GM12891 (cell line): ENCODE data around the gene ZNF536.

Source experiments
- DNase-seq: peaks from one replicate; pipeline ENCODE4 v3.0.0; 2011; ENCODE audit warnings: low spot score; ENCODE audit not compliant: insufficient read length
- FAIRE-seq: peaks from 2 replicates; lab custom pipeline; 2011; peaks lifted over from hg19 to GRCh38; lab: Jason Lieb, UNC
- PAX5 ChIP-seq: IDR thresholded peaks from 2 replicates; pipeline ENCODE4 v1.6.1; 2011; ENCODE audit warnings: low read length, moderate library complexity, mild to moderate bottlenecking; ENCODE audit not compliant: insufficient read depth, severe bottlenecking
- POLR2A ChIP-seq: IDR thresholded peaks from 2 replicates; pipeline ENCODE4 v1.6.1; 2011; ENCODE audit warnings: low read depth, low read length, control low read depth
- POLR2AphosphoS5 ChIP-seq: IDR thresholded peaks from 2 replicates; pipeline ENCODE4 v1.6.1; 2011; ENCODE audit warnings: low read depth, low read length, control low read depth
- POU2F2 ChIP-seq: IDR thresholded peaks from 2 replicates; pipeline ENCODE4 v1.6.1; 2011; ENCODE audit warnings: low read depth, mild to moderate bottlenecking, control low read depth, low read length, moderate library complexity
- SPI1 ChIP-seq: IDR thresholded peaks from 2 replicates; pipeline ENCODE4 v1.6.1; 2011; ENCODE audit warnings: low read depth, low read length, control low read depth
- TAF1 ChIP-seq: IDR thresholded peaks from 2 replicates; pipeline ENCODE4 v1.6.1; 2011; ENCODE audit warnings: low read depth, low read length, control low read depth

ZNF536 gene

DNA sequence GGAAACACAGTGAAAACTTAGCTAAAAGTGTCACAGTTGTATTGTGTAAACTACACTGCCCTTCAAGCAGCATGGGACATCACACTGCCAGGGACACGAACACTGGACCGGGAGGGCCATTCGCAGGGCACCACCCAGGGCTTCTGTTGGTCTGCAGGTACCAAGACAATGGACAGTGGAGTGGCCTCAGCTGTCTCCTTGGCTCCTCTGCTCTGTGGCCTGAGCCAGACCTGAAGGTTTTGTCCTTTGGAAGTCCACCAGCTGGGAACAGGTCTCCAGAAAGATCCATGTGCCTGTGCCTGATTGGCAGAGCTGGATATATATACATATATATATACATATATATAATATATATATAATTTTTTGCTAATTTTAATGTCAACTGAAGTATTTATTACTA, 149.8 kb downstream of the ZNF536 start:
- no peak for FAIRE-seq
- DNase-seq, result no peak
- TF ChIP-seq POLR2AphosphoS5, result no peak
- TF ChIP-seq PAX5, result no peak
- no peak for TF ChIP-seq POU2F2
- no peak for TF ChIP-seq POLR2A
- no peak for TF ChIP-seq SPI1
- TF ChIP-seq TAF1, result no peak

DNA sequence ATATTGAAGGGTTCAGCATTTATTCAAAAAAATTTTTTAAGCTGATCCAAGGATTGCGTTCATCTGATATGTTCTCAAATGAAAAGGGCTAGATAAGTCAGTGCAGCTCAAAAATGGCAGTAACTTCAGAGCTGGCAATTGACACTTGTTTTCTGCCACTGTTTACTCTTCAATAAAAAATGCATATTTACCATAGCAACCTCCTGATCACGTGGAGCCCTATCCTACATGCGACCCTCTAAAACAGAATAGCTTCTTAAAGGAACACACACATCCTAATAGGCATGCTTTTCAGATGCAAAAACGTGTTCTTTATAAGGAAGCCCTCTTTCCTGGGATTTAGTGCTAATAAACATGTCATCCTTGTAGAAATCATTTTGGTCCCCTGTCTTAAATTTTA, 150.2 kb downstream of the ZNF536 start:
- FAIRE-seq, result no peak
- no peak for DNase-seq
- TF ChIP-seq TAF1, result no peak
- no peak for TF ChIP-seq POU2F2
- TF ChIP-seq PAX5, result no peak
- TF ChIP-seq POLR2A, result no peak
- TF ChIP-seq POLR2AphosphoS5, result no peak
- no peak for TF ChIP-seq SPI1

DNA sequence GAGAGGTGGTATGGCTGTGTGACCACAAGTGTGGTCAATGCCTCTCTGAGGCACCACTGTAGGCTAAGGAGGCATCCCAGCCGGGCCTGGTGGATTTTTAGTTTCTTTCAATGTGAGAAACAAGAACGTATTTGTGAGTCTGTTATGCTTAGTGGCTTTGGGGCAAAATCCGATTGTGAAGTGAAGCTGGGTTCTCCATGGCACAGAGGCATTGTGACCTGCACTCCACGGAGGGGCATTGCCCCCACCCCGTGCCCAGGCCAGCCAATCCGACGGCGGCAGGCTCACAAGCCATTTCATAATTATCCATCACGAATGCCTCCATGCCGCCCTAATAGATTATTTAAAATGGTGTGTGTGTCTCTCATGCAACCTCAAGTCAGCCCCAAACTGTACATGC, 151.6 kb downstream of the ZNF536 start:
- no peak for DNase-seq
- TF ChIP-seq POU2F2, result no peak
- no peak for TF ChIP-seq SPI1
- no peak for TF ChIP-seq TAF1
- no peak for TF ChIP-seq PAX5
- TF ChIP-seq POLR2A, result no peak
- TF ChIP-seq POLR2AphosphoS5, result no peak
- no peak for FAIRE-seq

DNA sequence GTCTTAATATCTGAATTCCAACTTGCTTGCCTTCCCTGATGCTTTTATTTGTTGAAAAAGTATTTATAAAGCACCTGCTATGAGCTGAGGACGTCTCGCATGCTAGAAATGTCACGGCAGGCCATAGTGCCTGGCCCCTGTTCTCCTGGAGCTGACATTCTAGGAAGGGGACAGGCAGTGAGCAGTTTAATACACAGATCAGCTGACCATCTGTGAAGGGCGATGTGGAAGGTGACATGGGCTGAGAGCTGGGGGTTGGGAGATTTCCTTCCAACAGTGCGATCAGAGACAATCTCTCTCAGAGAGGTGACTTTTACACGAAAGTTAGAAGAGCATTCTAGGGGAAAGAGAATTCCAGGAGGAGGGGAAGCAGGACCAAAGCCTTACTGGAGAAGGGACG, 153.2 kb downstream of the ZNF536 start:
- DNase-seq, result no peak
- FAIRE-seq, result no peak
- no peak for TF ChIP-seq POLR2AphosphoS5
- TF ChIP-seq TAF1, result no peak
- TF ChIP-seq PAX5, result no peak
- no peak for TF ChIP-seq SPI1
- no peak for TF ChIP-seq POLR2A
- no peak for TF ChIP-seq POU2F2

DNA sequence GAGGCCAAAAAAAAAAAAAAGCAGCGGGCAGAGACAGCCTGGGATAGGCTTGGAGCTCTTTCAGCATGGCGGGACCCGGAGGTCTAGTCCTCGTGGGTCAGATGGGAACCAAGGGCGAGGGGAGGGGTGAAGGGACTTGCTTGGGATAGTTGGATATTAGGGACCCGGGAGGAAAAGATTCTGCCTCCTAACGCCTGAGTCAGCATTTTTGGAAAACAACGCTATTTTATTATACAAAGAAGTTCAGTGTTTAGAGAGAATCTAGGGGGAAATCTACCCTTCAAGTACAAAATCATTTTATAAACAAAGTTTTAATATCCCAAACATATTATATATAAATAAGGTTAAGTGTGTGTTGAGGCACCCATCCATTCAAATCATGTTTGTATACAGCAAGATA, 156.7 kb downstream of the ZNF536 start:
- DNase-seq (no peak), FAIRE-seq (no peak)
- TF ChIP-seq POLR2AphosphoS5, result no peak
- TF ChIP-seq TAF1, result no peak
- no peak for TF ChIP-seq SPI1
- no peak for TF ChIP-seq POLR2A
- no peak for TF ChIP-seq PAX5
- TF ChIP-seq POU2F2, result no peak

GRCh38 chr19:30529876-30530275, 157.7 kb downstream of the ZNF536 start:
- TF ChIP-seq TAF1 (no peak), POLR2AphosphoS5 (no peak), POLR2A (no peak), SPI1 (no peak), POU2F2 (no peak), PAX5 (no peak)
- FAIRE-seq, result no peak
- no peak for DNase-seq

DNA sequence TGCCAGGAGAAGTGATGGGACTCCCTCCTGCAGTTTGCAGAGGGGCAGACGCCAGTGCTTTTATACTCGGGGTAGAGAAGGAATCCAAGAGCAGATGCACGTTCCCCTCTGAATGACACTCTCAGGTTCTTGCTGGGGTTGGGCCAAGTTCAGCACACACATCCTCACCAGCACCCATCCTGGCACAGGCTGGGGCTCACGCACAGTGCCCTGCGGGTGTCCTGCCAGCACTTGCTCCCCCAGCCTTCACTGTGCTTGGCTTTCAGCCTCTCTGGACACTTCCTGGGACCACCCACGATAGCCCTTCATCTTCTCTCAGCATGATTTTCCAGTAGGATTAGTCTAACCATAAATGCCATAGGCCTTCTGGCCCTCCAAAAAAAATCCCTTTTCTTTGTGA, 158.6 kb downstream of the ZNF536 start:
- DNase-seq (no peak), FAIRE-seq (no peak)
- TF ChIP-seq PAX5, result no peak
- TF ChIP-seq SPI1, result no peak
- TF ChIP-seq POU2F2, result no peak
- TF ChIP-seq POLR2A, result no peak
- TF ChIP-seq POLR2AphosphoS5, result no peak
- TF ChIP-seq TAF1, result no peak

GRCh38 chr19:30535011-30535410, 162.8 kb downstream of the ZNF536 start:
- TF ChIP-seq POU2F2 (no peak), POLR2AphosphoS5 (no peak), SPI1 (no peak), POLR2A (no peak), PAX5 (no peak), TAF1 (no peak)
- DNase-seq, result no peak
- FAIRE-seq, result no peak

- DNase-seq (no peak), FAIRE-seq (no peak)
- TF ChIP-seq POLR2A (no peak), TAF1 (no peak), PAX5 (no peak), POU2F2 (no peak), SPI1 (no peak), POLR2AphosphoS5 (no peak)
Observed at GRCh38 chr19:30536975-30537374, 164.8 kb downstream of the ZNF536 start.

GRCh38 chr19:30539315-30539714, 167.1 kb downstream of the ZNF536 start:
- no peak for FAIRE-seq
- no peak for DNase-seq

More at GRCh38 chr19:30539315-30539714, 167.1 kb downstream of the ZNF536 start:
- TF ChIP-seq POLR2A, result no peak
- no peak for TF ChIP-seq SPI1
- no peak for TF ChIP-seq POU2F2
- no peak for TF ChIP-seq TAF1
- no peak for TF ChIP-seq PAX5
- no peak for TF ChIP-seq POLR2AphosphoS5
